CD8-positive, alpha-beta memory T cell (primary cell): ENCODE results near the gene KRTAP29-1. TPM values are rescaled to one million over a fixed set of nuclear protein-coding genes. Genes with fewer than 3 reads are reported as not detected.

ENCODE experiments used
- CTCF ChIA-PET: fragments of 350-600 bp; sonication (Branson Sonifier 250); formaldehyde crosslinking; loops from one replicate; lab custom pipeline; 2021; ENCODE audit warnings: antibody characterized with exemption; lab: Charles Lee
- POLR2A ChIA-PET: fragments of 350-600 bp; sonication (Branson Sonifier 250); formaldehyde crosslinking; loops from one replicate; lab custom pipeline; 2021; ENCODE audit warnings: antibody characterized with exemption; lab: Charles Lee
- DNase-seq, 5 donors: peaks; one replicate each; pipeline versions ENCODE4 v3.0.0 to v3.0.0-alpha.2; 2020 to 2022; ENCODE audit warnings: mixed read lengths in 1 of 5
- H3K27ac ChIP-seq: one replicate; pipeline ENCODE4 v1.7.0; 2013; ENCODE audit warnings: low read depth, mild to moderate bottlenecking, low read length, moderate library complexity
- H3K27me3 ChIP-seq: 2 replicates; pipeline ENCODE4 v1.7.0; 2013; ENCODE audit warnings: low read length, mild to moderate bottlenecking; ENCODE audit not compliant: insufficient read depth, poor library complexity, severe bottlenecking
- H3K36me3 ChIP-seq: 2 replicates; pipeline ENCODE4 v1.7.0; 2013; ENCODE audit warnings: mild to moderate bottlenecking, low read length, moderate library complexity; ENCODE audit not compliant: insufficient read depth
- H3K4me1 ChIP-seq: 2 replicates; pipeline ENCODE4 v1.7.0; 2013; ENCODE audit warnings: mild to moderate bottlenecking, low read length, moderate library complexity; ENCODE audit not compliant: insufficient read depth
- H3K4me3 ChIP-seq: 2 replicates; pipeline ENCODE4 v1.7.0; 2013; ENCODE audit warnings: mild to moderate bottlenecking, low read length
- H3K9me3 ChIP-seq: 2 replicates; pipeline ENCODE4 v1.7.0; 2013; ENCODE audit warnings: mild to moderate bottlenecking, low read length
- H3K27ac Mint-ChIP-seq, 8 donors: one replicate each; pipeline ENCODE4 v1.8.0; 2020 to 2021; ENCODE audit warnings: mixed read lengths in 8 of 8, mild to moderate bottlenecking in 6 of 8, inconsistent platforms in 3 of 8, moderate library complexity in 3 of 8
- H3K27me3 Mint-ChIP-seq, 2 donors: one replicate each; pipeline ENCODE4 v1.8.0; 2020 to 2021; ENCODE audit warnings: mixed read lengths in 2 of 2, mild to moderate bottlenecking in 1 of 2, moderate library complexity in 1 of 2
- H3K36me3 Mint-ChIP-seq, 3 donors: one replicate each; pipeline ENCODE4 v1.8.0; 2020 to 2021; ENCODE audit warnings: mixed read lengths in 3 of 3, inconsistent platforms in 1 of 3, mild to moderate bottlenecking in 1 of 3
- H3K4me1 Mint-ChIP-seq, 3 donors: one replicate each; pipeline ENCODE4 v1.8.0; 2020 to 2021; ENCODE audit warnings: mixed read lengths in 3 of 3, inconsistent platforms in 1 of 3, mild to moderate bottlenecking in 1 of 3
- H3K4me3 Mint-ChIP-seq, 7 donors: one replicate each; pipeline ENCODE4 v1.8.0; 2020 to 2021; ENCODE audit warnings: mixed read lengths in 7 of 7, mild to moderate bottlenecking in 6 of 7, moderate library complexity in 4 of 7, inconsistent platforms in 2 of 7
- H3K9me3 Mint-ChIP-seq, 5 donors: one replicate each; pipeline ENCODE4 v1.8.0; 2020 to 2022; ENCODE audit warnings: mixed read lengths in 5 of 5, mild to moderate bottlenecking in 3 of 5, moderate library complexity in 2 of 5, inconsistent platforms in 1 of 5
- polyA plus RNA-seq: library from polyadenylated mRNA; unstranded; fragments of 300-500 nt; fragmentation: Illumina TruSeq; gene quantifications from one replicate; pipeline ENCODE4 v1.2.3, GENCODE V29; 2021
- total RNA-seq, 2 experiments: library from RNA; stranded (reverse); gene quantifications; one replicate each; pipeline ENCODE4 v1.2.3, GENCODE V29; 2021

Gene KRTAP29-1
- total and polyA plus RNA-seq, 3 experiments from 2014 or later = 0.22 TPM; not detected in 2

GRCh38 chr17:41308251-41308917 lies 5.7 kb upstream of the KRTAP29-1 start:
- peaks cover 52 to 66% (median 58%) of the 10 kb centered on the region in 3 donors for H3K4me1 Mint-ChIP-seq

GRCh38 chr17:41307647-41308046 lies 5.0 kb upstream of the KRTAP29-1 start:
- Histone ChIP-seq H3K27ac (peak overlapping the region; percentile 55), H3K9me3 (no peaks in the 10 kb centered on the region), H3K27me3 (no peaks in the 10 kb centered on the region), H3K4me3 (no peak overlapping the region), H3K36me3 (no peaks in the 10 kb centered on the region), H3K4me1 (peaks cover 48% of the 10 kb centered on the region)
- no peaks in the 10 kb centered on the region for H3K9me3 Mint-ChIP-seq
- H3K4me1 Mint-ChIP-seq = peaks cover 52 to 66% (median 58%) of the 10 kb centered on the region in 3 donors
- peaks cover 0 to 2% of the 10 kb centered on the region in 2 donors for H3K27me3 Mint-ChIP-seq
- ChIA-PET POLR2A (interaction anchor here (0.6 to 2.1 kb wide), 5 partner anchors 15 to 489 kb away, joined by 4 to 11 read pairs (median 5); partner anchors contain the start of gene EIF1), CTCF (interaction anchor here (1.3 to 1.9 kb wide), 3 partner anchors 11 to 32 kb away, joined by 5 to 28 read pairs (median 7); no protein-coding TSS in a partner anchor)
- peak overlapping the region; percentile 66 to 86 (median 71) for H3K4me3 Mint-ChIP-seq
- H3K27ac Mint-ChIP-seq = peak overlapping the region; percentile 95 to 100 (median 98)
- DNase-seq = no peak
- peaks cover 0 to 4% (median 3%) of the 10 kb centered on the region in 3 donors for H3K36me3 Mint-ChIP-seq

More at GRCh38 chr17:41308251-41308917, 5.7 kb upstream of the KRTAP29-1 start:
- CTCF ChIA-PET = interaction anchor here (1.0 to 1.9 kb wide), 9 partner anchors 10 to 398 kb away, joined by 3 to 28 read pairs (median 4); no protein-coding TSS in a partner anchor
- POLR2A ChIA-PET = interaction anchor here (0.6 to 2.1 kb wide), 6 partner anchors 14 to 490 kb away, joined by 3 to 11 read pairs (median 5); partner anchors contain the start of gene EIF1
- no peaks in the 10 kb centered on the region for H3K27me3 ChIP-seq
- peak overlapping the region; percentile 55 for H3K27ac ChIP-seq
- Mint-ChIP-seq H3K9me3 (no peaks in the 10 kb centered on the region), H3K36me3 (peaks cover 0 to 4% (median 3%) of the 10 kb centered on the region in 3 donors), H3K27ac (peak overlapping the region; percentile 95 to 100 (median 98)), H3K27me3 (peaks cover 0 to 2% of the 10 kb centered on the region in 2 donors), H3K4me3 (peak overlapping the region; percentile 66 to 86 (median 71))
- no peaks in the 10 kb centered on the region for H3K36me3 ChIP-seq
- peak; percentile 72 to 95 (median 92) for DNase-seq
- H3K4me3 ChIP-seq = peak overlapping the region; percentile 35
- peaks cover 48% of the 10 kb centered on the region for H3K4me1 ChIP-seq
- no peaks in the 10 kb centered on the region for H3K9me3 ChIP-seq

GRCh38 chr17:41304091-41304490 lies 1.4 kb upstream of the KRTAP29-1 start:
- H3K36me3 Mint-ChIP-seq = peaks cover 0 to 5% (median 2%) of the 10 kb centered on the region in 3 donors
- peaks cover 2 to 4% of the 10 kb centered on the region in 2 donors for H3K27me3 Mint-ChIP-seq
- CTCF ChIA-PET = no interaction called here
- H3K27me3 ChIP-seq = no peaks in the 10 kb centered on the region
- no peak overlapping the region for H3K4me3 ChIP-seq
- H3K4me3 Mint-ChIP-seq = no peak overlapping the region
- DNase-seq = no peak
- H3K27ac Mint-ChIP-seq = no peak overlapping the region
- H3K9me3 ChIP-seq = no peaks in the 10 kb centered on the region
- no peaks in the 10 kb centered on the region for H3K36me3 ChIP-seq
- peaks cover 26% of the 10 kb centered on the region for H3K4me1 ChIP-seq
- peaks cover 42 to 49% (median 46%) of the 10 kb centered on the region in 3 donors for H3K4me1 Mint-ChIP-seq
- H3K9me3 Mint-ChIP-seq = no peaks in the 10 kb centered on the region
- POLR2A ChIA-PET = no interaction called here
- no peak overlapping the region for H3K27ac ChIP-seq

- Mint-ChIP-seq H3K9me3 (no peaks in the 10 kb centered on the region), H3K27ac (no peak overlapping the region), H3K36me3 (peaks cover 0 to 5% (median 2%) of the 10 kb centered on the region in 3 donors), H3K4me1 (peaks cover 31 to 38% (median 35%) of the 10 kb centered on the region in 3 donors), H3K4me3 (no peak overlapping the region), H3K27me3 (peaks cover 3 to 12% of the 10 kb centered on the region in 2 donors)
- no peaks in the 10 kb centered on the region for H3K9me3 ChIP-seq
- no peak for DNase-seq
- no peaks in the 10 kb centered on the region for H3K36me3 ChIP-seq
- peaks cover 16% of the 10 kb centered on the region for H3K4me1 ChIP-seq
- no peak overlapping the region for H3K27ac ChIP-seq
- H3K27me3 ChIP-seq = no peaks in the 10 kb centered on the region
- ChIA-PET POLR2A (no interaction called here), CTCF (interaction anchor here (1.1 kb wide), 1 partner anchor 19 kb away, joined by 3 read pairs; no protein-coding TSS in a partner anchor)
- H3K4me3 ChIP-seq = no peak overlapping the region
Observed at GRCh38 chr17:41302981-41303380, 330 bp upstream of the KRTAP29-1 start.

- peaks cover 3 to 12% of the 10 kb centered on the region in 2 donors for H3K27me3 Mint-ChIP-seq
- ChIA-PET CTCF (interaction anchor here (0.9 to 1.4 kb wide), 2 partner anchors 21 to 141 kb away, joined by 3 to 4 read pairs; partner anchors contain the start of gene KRTAP4-4), POLR2A (no interaction called here)
Observed at GRCh38 chr17:41301204-41301790, 1.4 kb downstream of the KRTAP29-1 start.

GRCh38 chr17:41298458-41299135 lies 4.1 kb downstream of the KRTAP29-1 start:
- Histone ChIP-seq H3K36me3 (no peaks in the 10 kb centered on the region), H3K4me1 (no peaks in the 10 kb centered on the region), H3K4me3 (no peak overlapping the region), H3K9me3 (no peaks in the 10 kb centered on the region), H3K27ac (no peak overlapping the region), H3K27me3 (no peaks in the 10 kb centered on the region)
- ChIA-PET POLR2A (no interaction called here), CTCF (no interaction called here)
- Mint-ChIP-seq H3K4me1 (peaks cover 12 to 17% (median 13%) of the 10 kb centered on the region in 3 donors), H3K9me3 (no peaks in the 10 kb centered on the region), H3K36me3 (peaks cover 0 to 8% (median 0%) of the 10 kb centered on the region in 3 donors), H3K4me3 (peak overlapping the region in 1 of 7 donors; percentile 51), H3K27ac (peak overlapping the region in 1 of 8 donors; percentile 85), H3K27me3 (peaks cover 8 to 17% of the 10 kb centered on the region in 2 donors)
- no peak for DNase-seq

More at GRCh38 chr17:41301204-41301790, 1.4 kb downstream of the KRTAP29-1 start:
- Histone ChIP-seq H3K9me3 (no peaks in the 10 kb centered on the region), H3K27me3 (no peaks in the 10 kb centered on the region), H3K36me3 (no peaks in the 10 kb centered on the region), H3K27ac (no peak overlapping the region), H3K4me3 (no peak overlapping the region), H3K4me1 (no peaks in the 10 kb centered on the region)
- Mint-ChIP-seq H3K9me3 (no peaks in the 10 kb centered on the region), H3K27ac (peak overlapping the region in 2 of 8 donors; percentile 39 to 58), H3K4me1 (peaks cover 14 to 22% (median 18%) of the 10 kb centered on the region in 3 donors), H3K36me3 (peaks cover 0 to 5% (median 2%) of the 10 kb centered on the region in 3 donors), H3K4me3 (no peak overlapping the region)
- DNase-seq = no peak

- DNase-seq = no peak
- Histone ChIP-seq H3K27me3 (no peaks in the 10 kb centered on the region), H3K27ac (no peak overlapping the region), H3K9me3 (no peaks in the 10 kb centered on the region), H3K4me1 (no peaks in the 10 kb centered on the region), H3K36me3 (no peaks in the 10 kb centered on the region), H3K4me3 (no peak overlapping the region)
- peaks cover 16 to 18% of the 10 kb centered on the region in 2 donors for H3K27me3 Mint-ChIP-seq
- peaks cover 0 to 8% (median 0%) of the 10 kb centered on the region in 3 donors for H3K36me3 Mint-ChIP-seq
- ChIA-PET CTCF (no interaction called here), POLR2A (no interaction called here)
- no peak overlapping the region for H3K27ac Mint-ChIP-seq
- H3K4me3 Mint-ChIP-seq = no peak overlapping the region
- H3K9me3 Mint-ChIP-seq = no peaks in the 10 kb centered on the region
- peaks cover 8 to 13% (median 9%) of the 10 kb centered on the region in 3 donors for H3K4me1 Mint-ChIP-seq
Observed at GRCh38 chr17:41296846-41297245, 5.8 kb downstream of the KRTAP29-1 start.
